Measurements from ENCODE around the gene UBE2N.
"Not testable (repeated sequence)": the region's sequence is repeated elsewhere in the genome, so short reads cannot be mapped to it uniquely, and the experiment has no call there.

UBE2N gene

DNA sequence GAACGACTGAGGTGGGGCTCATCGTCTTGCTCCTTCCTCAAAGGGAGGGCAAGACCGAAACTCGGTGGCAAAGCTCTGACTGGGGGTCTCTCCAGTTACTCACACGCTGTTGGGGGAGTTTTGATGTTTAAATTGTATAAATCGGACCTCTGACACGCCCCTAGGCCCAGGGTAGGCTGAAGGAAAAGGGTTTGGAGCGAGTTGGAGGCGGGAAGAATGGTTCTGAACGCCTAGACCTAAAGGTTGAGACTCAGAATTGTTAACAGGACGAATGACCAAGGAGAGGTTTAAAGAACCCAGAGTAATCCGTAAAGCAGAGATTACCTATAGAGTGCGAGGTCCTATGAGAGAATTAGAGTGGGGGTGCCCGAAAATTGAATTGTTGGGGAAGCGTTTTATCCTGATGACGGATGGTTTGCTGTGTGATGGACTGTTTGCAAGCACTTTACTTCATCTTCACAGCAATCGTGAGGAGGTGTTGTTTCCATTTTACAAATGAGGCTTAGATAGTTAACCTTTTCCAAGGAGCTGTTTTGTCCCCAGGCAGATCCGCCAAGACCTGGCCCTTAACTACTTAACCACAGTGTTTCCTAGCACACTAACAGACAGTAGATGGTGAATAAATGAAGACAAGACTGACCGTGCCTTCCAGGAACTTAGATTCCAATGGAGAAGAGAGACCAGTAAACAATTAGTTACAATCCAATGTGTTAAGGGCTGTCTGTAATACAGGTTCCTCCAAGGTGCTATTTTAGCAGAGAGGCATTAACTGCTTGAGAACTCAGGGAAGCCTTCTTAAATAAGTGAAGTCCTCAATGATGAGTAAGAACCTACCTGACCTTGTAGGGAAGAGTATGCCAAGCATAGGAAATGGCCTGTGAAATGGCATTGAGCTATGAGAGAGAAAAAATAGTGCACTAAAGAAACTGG, 929 bp upstream of the UBE2N start:
- DNase-seq, result no peak

DNA sequence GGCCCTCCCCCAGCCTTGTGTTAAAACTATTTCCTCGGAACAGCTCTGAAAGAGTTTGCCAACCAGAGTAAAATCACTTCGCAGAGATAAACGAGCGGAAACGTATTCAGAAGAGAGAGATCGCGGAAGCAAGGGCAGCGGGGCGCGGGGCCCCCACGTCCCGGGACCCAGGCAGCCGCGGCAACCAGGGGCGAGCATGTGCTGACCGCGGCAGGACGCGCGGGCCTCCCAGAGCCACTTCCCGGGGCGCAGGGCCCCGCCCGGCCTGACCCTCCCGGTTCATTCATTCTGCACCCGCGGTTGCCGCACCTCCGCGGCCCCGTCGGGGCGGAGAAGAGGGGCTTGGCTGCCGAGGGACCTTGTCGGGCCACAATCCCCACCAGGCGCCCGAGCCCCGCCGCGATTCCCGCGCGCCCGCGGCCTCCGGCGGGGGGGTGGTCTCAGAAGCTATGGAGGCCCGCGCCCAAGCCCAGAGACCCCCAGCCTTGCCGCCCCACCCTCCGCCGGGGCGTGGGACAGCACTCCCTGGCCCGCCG, 598 bp downstream of the UBE2N start:
- DNase-seq, result peak; percentile 24

DNA sequence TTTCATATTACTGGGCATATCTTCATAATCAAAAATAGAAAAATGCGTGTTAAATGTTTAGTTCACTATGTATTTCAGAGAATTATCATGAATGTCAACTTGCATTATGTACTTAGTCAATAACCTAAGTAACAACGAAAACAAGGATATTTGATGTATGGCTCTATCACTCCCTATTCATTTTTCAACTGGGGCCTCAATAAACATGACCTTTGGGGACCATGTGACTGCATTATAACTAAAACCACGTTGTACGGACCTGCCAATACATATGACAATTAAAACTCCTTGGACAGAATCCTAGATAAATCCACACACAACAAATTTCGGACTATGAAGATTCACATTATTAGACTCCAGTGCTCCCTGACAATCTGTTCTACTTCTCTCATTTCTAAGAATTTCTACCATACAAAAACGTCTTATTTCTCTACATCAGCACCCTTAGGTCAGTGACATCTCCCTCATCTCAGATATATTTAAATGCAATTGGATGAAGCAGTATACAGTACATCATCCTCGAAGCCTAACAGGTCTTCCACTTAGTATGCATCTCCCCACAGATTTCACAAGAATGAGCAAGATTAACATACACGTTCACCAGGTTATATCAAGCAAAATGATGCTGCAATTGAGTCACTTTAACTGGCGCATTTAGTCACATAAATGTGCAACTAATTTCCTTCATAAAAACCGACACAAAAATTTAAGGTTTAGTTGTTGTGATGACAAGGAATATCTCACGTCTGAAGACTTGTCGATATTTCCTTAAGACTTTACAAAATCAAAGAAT, 1.5 kb downstream of the UBE2N start:
- DNase-seq, result no peak

- DNase-seq, result no peak
These were observed 3.3 kb downstream of the UBE2N start for GRCh38 chr12:93438266-93439050.

- DNase-seq, result no peak
These were observed 7.4 kb downstream of the UBE2N start for GRCh38 chr12:93434256-93434865.

DNA sequence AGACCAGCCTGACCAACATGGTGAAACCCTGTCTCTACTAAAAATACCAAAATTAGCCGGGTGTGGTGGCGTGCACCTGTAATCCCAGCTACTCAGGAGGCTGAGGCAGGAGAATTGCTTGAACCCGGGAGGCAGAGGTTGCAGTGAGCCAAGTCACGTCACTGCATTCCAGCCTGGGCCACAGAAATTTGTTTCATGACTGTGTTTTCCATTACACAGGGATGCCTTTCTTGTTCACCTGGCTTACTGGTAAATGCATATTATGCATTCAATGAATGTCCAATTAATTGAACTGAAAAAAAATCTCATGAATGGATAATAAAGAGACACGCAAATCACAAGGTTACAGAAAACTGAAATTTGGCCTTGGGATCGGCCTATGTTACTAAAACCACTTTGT, 9.7 kb downstream of the UBE2N start:
- not testable (repeated sequence) for DNase-seq

DNA sequence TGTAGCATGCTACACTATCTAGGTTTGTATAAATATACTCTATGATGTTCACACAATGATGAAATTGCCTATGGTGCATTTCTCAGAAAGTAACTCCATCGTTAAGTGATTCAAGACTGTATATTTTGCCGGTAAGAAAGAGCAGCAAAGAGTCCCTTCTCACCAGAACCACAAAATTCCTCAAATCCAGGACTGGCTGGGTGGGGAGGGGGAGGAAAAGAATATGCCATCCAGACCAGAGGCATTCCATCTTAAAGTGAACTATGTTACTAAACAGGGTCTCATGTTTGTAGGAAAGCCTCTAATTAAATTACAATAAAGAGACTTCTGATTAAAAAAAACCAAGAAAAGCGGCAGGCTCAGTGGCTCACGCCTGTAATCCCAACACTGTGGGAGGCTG, 11.5 kb downstream of the UBE2N start:
- DNase-seq, result no peak

DNA sequence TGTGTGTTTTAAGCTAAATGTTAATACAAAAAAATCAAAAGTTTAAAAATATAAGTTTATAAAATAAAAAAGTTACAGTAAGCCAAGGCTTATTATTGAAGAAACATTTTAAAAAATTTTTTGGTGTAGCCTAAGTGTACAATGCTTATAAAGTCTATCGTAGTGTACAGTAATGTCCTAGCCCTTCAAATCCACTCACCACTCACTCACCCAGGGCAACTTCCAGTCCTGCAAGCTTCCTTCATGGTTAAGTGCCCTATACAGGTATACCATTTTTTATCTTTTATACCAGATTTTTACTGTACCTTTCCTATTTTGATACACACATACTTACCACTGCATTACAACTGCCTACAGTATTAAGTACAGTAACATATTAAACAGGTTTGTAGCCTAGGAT, 11.9 kb downstream of the UBE2N start:
- no peak for DNase-seq

GRCh38 chr12:93429448-93429847, 12.3 kb downstream of the UBE2N start:
- no peak for DNase-seq

DNA sequence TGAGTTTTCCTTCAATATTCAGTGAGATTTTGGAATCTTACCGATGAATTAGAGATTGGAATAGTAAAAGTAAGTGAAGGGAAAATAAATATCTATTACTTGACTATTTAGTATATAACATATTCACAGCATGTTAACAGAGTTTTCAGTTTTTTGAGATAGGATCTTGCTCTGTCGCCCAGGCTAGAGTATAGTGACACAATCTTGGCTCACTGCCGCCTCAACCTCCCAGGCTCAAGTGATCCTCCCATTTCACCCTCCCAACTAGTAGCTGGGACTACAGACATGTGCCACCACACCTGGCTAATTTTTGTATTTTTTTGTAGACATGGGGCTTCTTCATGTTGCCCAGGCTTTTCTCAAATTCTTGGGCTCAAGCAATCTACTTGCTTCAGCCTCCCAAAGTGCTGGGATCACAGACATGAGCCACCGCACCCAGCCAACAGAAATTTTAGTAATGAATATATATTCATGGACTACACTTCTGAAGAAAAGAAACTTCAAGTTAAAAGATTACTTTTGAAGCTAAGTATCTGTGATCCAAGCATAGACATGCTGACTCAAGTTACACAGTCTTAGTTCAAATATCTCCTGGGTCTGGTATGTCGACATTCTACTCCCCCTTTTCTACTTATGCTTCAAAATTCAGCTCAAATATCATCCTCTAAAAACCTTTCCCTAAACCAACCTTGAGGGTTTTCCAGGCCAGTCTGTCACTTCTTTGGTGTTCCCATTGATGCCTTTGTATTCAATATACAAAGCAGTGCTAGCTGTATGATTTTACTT, 13.8 kb downstream of the UBE2N start:
- DNase-seq, result no peak

DNA sequence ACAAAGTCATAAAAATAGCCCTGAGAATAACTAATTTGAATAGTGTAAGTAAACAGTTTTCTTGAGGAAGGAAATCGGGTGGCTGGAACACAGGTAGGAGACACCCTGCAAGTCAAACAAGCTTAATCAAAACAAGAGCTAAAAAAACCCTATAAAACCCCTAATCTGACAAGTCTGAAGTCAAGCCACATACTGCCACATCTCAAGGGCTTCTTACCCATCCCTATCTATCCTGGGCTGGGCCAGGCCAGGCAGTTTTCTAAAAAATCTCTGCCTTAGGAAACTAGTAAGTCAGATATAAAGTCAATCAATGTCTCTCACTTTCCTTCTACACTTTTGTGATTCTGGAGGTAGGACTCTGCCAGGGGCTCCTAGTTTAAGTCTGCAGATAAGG, 15.3 kb downstream of the UBE2N start:
- no peak for DNase-seq

GRCh38 chr12:93425736-93426411, 15.9 kb downstream of the UBE2N start:
- no peak for DNase-seq

DNA sequence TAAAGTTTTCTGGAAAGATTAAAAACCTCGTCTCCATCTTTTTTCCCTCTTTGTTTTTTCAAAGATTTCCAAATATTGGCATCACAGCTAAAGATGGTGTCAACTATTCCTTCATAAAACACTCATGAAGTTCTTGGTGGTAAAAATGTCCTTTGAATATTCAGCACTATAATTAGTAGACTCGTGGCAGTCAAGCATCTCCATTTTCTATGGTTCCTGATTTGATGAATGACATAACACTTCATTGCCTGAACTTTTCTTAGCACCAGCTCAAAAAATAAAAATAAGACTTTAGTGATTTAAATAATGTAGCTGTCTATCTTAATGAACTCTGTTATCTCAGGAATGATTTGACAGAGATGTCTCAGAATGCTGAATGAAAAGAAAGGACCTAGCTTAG, 19.7 kb downstream of the UBE2N start:
- no peak for DNase-seq

GRCh38 chr12:93419388-93420034, 22.2 kb downstream of the UBE2N start:
- DNase-seq, result no peak

- no peak for DNase-seq
These were observed 23.7 kb downstream of the UBE2N start for GRCh38 chr12:93417967-93418480.

GRCh38 chr12:93415723-93416464, 25.9 kb downstream of the UBE2N start:
- no peak for DNase-seq

DNA sequence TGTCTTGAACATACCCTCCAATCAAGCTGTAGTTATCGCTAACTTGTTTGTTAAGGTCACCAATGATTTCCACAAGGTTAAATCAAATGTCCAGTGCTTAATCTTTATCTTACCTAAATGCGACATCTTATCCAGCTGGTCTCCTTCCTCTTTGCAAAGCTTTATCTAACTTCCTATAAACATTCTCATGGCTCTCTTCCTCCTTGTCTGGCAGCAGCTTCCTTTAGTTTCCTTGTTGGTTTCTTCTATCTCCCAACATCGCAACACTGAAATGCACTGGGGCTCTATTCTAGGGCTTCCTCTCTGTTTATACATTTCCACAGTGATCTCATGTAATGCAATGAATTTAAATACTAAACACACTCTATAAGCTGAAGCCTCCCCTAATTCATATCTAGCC, 28.7 kb downstream of the UBE2N start:
- no peak for DNase-seq

DNA sequence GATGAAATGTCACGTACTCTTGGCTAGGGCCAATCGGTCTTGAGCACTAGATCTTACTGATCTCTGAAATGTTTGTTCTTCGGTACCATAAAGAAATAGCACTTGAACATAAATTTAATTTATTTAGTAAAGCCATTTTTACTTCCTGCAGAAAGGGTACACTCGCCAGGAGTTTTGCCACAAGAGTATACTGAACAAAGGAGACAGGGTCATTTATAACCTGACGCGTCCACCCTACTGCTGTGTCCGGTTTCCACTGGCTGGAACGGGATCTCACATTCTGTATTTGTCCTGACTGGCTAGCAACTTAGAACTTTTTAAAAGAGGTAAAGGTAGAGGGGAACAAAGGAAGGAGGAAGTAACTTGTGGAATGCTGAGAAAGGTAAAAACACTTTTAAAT, 29.4 kb downstream of the UBE2N start:
- DNase-seq, result not testable (repeated sequence)

DNA sequence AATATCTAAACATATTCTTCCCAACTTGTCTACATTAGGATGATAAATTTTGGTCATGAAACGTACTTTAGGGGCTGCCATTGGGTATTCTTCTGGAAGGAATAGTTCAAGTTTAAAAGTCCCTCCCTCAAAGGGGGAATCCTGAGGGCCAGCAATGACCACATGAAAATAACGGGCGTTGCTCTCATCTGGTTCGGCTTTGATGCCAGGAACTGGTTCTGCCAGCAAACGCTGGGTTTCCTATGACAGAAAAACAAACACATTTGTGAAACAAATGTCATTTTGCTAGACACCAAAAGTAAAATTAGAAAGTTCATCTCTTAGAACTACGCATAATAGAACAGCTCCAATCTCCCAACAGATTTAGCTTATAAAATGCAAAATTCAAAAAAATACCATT, 30.7 kb downstream of the UBE2N start:
- not testable (repeated sequence) for DNase-seq
